Measurements from ENCODE around the gene KRTAP16-1.
"Not testable (repeated sequence)": the region's sequence is repeated elsewhere in the genome, so short reads cannot be mapped to it uniquely, and the experiment has no call there.

KRTAP16-1 gene, protein sequence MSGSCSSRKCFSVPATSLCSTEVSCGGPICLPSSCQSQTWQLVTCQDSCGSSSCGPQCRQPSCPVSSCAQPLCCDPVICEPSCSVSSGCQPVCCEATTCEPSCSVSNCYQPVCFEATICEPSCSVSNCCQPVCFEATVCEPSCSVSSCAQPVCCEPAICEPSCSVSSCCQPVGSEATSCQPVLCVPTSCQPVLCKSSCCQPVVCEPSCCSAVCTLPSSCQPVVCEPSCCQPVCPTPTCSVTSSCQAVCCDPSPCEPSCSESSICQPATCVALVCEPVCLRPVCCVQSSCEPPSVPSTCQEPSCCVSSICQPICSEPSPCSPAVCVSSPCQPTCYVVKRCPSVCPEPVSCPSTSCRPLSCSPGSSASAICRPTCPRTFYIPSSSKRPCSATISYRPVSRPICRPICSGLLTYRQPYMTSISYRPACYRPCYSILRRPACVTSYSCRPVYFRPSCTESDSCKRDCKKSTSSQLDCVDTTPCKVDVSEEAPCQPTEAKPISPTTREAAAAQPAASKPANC

GRCh38 chr17:41308918-41309359 lies at the start of gene KRTAP16-1:
Gene KRTAP16-1 (minus strand): TSS chr17:41309309. CDS start chr17:41309253, 56 bp downstream.
- peak; percentile 51 for DNase-seq

DNA sequence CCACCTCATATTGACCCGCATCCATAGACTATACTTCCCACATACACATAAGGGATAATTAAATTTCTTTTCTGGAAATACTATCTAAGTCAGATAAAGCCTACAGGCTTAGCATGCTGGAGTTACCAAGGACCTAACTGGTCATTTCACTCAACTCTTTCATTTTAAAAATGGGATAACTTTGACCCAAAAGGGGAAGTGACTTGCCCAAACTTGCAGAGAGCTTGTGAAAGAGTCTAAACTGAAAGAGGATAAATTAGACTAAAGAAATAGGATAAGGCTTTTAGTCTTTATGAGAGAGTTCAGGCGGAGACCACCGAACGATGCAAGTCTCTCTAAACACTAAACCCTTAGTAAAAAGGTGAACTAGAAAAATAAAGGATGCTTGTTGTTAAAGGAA lies 45.4 kb upstream of the KRTAP16-1 start:
- no peak for DNase-seq

GRCh38 chr17:41352597-41353366 lies 43.7 kb upstream of the KRTAP16-1 start:
- DNase-seq, result no peak

- DNase-seq, result no peak
Observed at GRCh38 chr17:41351177-41351576, 42.1 kb upstream of the KRTAP16-1 start.

GRCh38 chr17:41350381-41350878 lies 41.3 kb upstream of the KRTAP16-1 start, which contains the start of gene KRT33A:
Gene KRT33A (minus strand): TSS chr17:41350828. CDS start chr17:41350767, 61 bp downstream.
- DNase-seq, result not testable (repeated sequence)

- no peak for DNase-seq
Observed at GRCh38 chr17:41347869-41348760, 39.0 kb upstream of the KRTAP16-1 start.

DNA sequence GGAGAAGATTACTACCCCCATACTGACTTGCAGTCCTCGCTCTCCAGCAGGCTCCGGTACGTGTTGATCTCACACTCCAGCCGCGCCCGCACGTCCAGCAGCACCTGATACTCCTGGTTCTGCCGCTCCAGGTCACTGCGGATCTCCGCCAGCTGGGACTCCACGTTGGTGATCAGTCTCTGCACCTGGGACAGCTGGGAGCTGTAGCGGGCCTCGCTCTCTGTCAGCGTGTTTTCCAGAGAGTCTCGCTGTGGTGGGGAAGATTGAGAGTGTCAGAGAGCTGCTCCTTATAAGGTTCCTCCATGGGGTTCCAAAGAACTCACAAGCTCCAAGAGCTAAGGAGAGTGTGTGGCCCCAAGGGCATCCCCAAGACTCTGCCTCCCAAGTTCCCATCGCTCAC lies 37.3 kb upstream of the KRTAP16-1 start:
- not testable (repeated sequence) for DNase-seq

DNA sequence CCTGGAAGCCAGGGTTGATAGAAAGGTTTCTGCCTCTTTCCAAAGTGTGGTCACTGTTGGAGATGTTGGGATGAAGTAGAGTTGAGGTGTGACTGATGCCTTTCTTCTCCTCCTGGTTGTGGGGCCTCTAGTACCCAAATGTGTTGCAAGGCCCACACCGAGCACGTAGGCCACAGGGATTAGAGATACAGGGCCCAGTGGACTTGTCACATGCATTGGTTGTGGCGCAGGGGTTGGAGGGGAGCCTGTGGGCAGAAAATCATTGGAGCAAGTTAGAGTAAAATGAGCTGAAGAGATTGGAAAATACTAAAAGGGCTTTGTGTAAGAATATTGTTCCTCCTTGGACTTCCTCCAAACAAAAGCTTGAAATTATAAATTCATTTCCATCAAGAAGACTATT lies 36.9 kb upstream of the KRTAP16-1 start:
- no peak for DNase-seq

DNA sequence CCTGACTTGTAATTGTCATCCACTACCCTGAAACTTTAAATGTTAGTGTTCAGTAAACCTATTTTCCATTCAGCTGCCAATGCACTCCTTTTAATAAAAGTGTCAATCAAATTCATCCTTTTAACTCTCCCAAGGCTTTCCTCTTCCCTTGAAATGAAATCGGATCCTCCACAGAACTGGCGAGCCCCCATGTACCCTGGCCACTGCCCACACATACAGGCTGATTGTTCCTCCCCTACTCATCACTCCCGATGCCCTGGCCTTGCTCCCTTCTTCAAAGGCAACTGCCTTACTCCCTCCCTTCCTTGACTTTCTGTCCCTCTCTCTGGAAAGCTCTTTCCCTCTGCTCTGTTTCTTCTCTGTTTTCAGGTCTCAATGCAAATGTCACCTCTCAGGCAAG lies 33.9 kb upstream of the KRTAP16-1 start:
- DNase-seq, result no peak

GRCh38 chr17:41340934-41341861 lies 32.1 kb upstream of the KRTAP16-1 start:
- peak; percentile 56 for DNase-seq

- no peak for DNase-seq
Observed at GRCh38 chr17:41340494-41340893, 31.4 kb upstream of the KRTAP16-1 start.

DNA sequence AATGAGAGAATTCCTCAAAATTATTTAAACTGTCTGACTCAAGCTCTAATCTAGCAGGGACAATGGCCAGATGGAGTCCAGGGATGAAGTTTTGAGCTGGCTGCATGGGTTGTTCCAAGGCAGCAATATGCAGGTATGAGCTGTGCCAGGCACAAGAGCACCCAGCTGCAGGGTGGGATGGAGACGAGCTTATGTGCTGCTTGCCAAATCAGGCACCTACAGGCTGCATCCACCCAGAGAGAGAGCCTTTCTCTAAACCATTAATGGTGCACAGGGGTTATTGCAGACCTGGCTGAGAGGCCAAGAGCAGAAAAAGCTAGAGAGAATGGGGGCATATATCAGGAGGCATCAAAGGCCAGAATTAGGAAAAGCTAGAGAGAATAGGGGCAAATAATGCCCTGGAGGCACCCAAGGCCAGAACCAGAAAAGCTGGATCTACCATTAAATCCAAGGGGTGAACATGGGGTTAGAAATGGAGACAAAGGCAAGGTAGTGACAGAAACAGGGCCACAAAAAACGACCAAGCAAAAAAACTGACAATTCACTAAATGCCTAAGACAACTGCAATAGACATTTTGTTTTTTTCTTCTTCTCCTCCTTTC lies 30.6 kb upstream of the KRTAP16-1 start:
- no peak for DNase-seq

- no peak for DNase-seq
Observed at GRCh38 chr17:41338961-41339485, 29.9 kb upstream of the KRTAP16-1 start.

GRCh38 chr17:41335747-41336146 lies 26.6 kb upstream of the KRTAP16-1 start:
- no peak for DNase-seq

DNA sequence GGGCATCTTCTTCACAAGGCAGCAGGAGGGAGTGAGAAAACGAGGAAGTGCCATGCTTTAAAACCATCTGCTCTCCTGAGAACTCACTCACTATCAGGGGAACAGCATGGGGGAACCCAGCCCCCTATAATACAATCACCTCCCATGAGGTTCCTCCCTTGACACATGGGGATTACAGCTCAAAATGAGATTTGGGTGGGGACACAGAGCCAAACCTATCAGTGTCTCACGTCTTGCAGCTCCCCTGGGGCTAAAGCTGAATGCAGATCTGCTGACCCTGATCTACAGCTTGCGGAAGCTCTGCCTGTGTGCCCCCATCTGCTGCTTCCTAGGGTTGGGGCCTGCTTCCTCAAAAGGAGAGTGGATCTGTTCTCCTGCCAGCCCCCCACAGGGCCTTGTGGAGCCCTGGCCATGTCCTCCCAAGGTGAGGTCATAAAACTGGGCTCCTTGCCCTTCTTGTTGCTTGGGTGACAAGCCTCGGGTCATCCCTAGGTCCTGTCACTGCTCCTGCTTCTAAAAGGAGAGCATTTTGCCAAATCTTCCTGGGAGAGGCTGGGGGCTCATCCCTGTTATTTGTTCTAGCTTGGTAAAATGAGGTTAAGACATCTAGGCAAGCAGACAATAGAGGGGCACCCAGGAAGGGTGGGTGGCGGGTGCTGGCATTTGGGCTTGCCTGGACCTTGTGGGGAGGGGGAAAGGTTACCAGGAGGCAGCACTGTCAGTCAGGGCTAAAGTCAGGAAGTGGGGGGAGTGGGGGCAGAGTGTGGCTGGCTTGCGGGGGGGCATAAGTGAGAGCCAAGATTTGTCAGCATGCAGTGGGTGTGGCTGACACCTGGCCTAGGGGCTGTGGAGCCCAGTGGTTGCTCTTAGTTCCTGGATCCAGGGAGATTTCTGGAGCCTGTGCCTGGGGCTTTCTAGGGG lies 25.5 kb upstream of the KRTAP16-1 start:
- DNase-seq, result no peak

DNA sequence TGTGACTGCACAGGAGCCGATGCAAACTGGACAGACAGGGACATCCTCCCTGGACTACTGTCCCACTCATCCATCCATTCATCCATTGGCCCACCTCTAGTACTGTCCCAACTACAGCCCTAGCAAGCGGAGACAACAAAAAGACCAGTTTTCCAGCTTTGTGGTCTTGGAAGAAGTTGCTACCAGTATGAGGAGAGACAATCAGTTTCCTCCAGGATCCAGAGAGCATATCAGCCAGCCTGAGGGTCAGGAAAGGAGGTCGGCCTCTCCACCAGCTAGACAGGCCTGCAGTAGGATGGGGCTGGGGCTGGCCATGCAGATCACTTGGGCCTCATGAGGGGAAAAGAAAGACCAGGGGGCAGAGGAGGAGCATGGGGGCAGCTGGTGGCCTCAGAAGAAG lies 24.7 kb upstream of the KRTAP16-1 start:
- DNase-seq, result no peak

- no peak for DNase-seq
Observed at GRCh38 chr17:41333098-41333497, 24.0 kb upstream of the KRTAP16-1 start.

DNA sequence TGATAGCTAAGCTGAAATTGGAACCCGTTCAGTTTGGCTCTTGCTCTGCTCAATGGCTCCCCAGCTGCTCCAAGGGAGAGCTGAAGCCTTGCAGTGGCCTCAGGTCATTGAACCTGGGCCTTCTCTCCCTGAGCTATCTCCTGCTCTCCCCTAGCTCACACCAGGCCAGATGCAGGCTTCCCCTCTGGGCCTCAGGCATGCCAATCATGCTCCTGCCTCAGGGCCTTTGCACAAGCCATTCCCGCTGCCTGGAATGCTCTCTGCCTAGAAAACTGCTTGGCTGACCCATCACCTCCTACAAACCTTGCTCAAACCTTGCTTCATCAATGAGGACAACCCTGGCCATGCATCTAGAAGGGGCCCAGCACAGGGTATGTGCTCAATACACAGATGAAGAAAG lies 23.1 kb upstream of the KRTAP16-1 start:
- DNase-seq, result no peak

- DNase-seq, result no peak
Observed at GRCh38 chr17:41331606-41332005, 22.5 kb upstream of the KRTAP16-1 start.
